HepG2 (cell line): ENCODE data around the gene COL13A1. TPM values are rescaled to one million over a fixed set of nuclear protein-coding genes. Genes with fewer than 3 reads are reported as not detected.

Experiments used
- ATAC-seq: fragments of 200-7000 bp; cut with Tn5 transposase; 3 replicates; pipeline ENCODE4 v1.9.1; 2020; ENCODE audit warnings: mild to moderate bottlenecking, moderate library complexity
- BruUV-seq: library from RNA; stranded (reverse); fragments of 400-500 nt; replicated peaks from 2 replicates; lab custom pipeline; 2021; lab: Mats Ljungman, UMichigan
- CTCF ChIA-PET: fragments of 300-600 bp; formaldehyde crosslinking; extraction: SDS; loops from one replicate; lab custom pipeline; 2021; ENCODE audit warnings: low total read pairs, inconsistent platforms, low intra/inter-chr PET ratio; lab: Yijun Ruan, JAX
- POLR2A ChIA-PET: fragments of 350-600 bp; sonication (Branson Sonifier 250); formaldehyde crosslinking; loops from one replicate; lab custom pipeline; 2020; ENCODE audit warnings: antibody characterized with exemption, inconsistent platforms; lab: Yijun Ruan, JAX
- DNase-seq: peaks from one replicate; pipeline ENCODE4 v3.0.0-alpha.2; 2015; ENCODE audit warnings: low spot score
- FAIRE-seq: peaks from 3 replicates; lab custom pipeline; 2011; peaks lifted over from hg19 to GRCh38; lab: Jason Lieb, UNC
- H2AFZ ChIP-seq: one replicate; pipeline ENCODE4 v1.6.1; 2011; ENCODE audit warnings: low read length, inconsistent platforms
- H3K27ac ChIP-seq: fragments of 300-600 bp; 3 replicates; pipeline ENCODE4 v1.8.0; 2011; ENCODE audit warnings: mixed run types, mild to moderate bottlenecking, mixed read lengths, low read length, inconsistent platforms; ENCODE audit not compliant: insufficient read depth; ENCODE audit errors: extremely low read length
- H3K27me3 ChIP-seq, 2 experiments: fragments of 200-600 bp in 1 of 2; 2 replicates in 1 of 2; 3 replicates in 1 of 2; pipeline versions ENCODE4 v1.6.0 to v1.8.0; 2011; ENCODE audit warnings: low read length in 2 of 2, mild to moderate bottlenecking in 2 of 2, moderate library complexity in 2 of 2, inconsistent platforms in 1 of 2; ENCODE audit not compliant: insufficient read depth in 2 of 2, control insufficient read depth in 1 of 2
- H3K36me3 ChIP-seq, 2 experiments: fragments of 200-600 bp in 1 of 2; replicated peaks in 1 of 2; 2 replicates in 1 of 2; 3 replicates in 1 of 2; pipeline versions ENCODE4 v1.5.1 to v1.8.0; 2011; ENCODE audit warnings: low read length in 2 of 2, inconsistent platforms in 1 of 2; ENCODE audit not compliant: insufficient read depth in 2 of 2, control insufficient read depth in 1 of 2
- H3K4me1 ChIP-seq: 2 replicates; pipeline ENCODE4 v1.5.1; 2012; ENCODE audit warnings: low read length, inconsistent platforms; ENCODE audit not compliant: insufficient read depth
- H3K4me2 ChIP-seq: 2 replicates; pipeline ENCODE4 v1.6.0; 2011; ENCODE audit warnings: low read depth, low read length, inconsistent platforms
- H3K4me3 ChIP-seq, 3 experiments: fragments of 200-600 bp in 1 of 3; sonication (generic), shearing (Covaris generic) in 1 of 3; replicated peaks in 1 of 3; 2 replicates each; pipeline ENCODE4 v1.5.1; 2011 to 2016; ENCODE audit warnings: low read length in 3 of 3, inconsistent platforms in 2 of 3, low read depth in 2 of 3, mild to moderate bottlenecking in 2 of 3, control low read depth in 1 of 3, mixed read lengths in 1 of 3; ENCODE audit not compliant: insufficient read depth in 1 of 3
- H3K79me2 ChIP-seq: one replicate; pipeline ENCODE4 v1.6.1; 2011; ENCODE audit warnings: low read length, inconsistent platforms; ENCODE audit not compliant: insufficient read depth
- H3K9ac ChIP-seq: 2 replicates; pipeline ENCODE4 v1.6.0; 2011; ENCODE audit warnings: mild to moderate bottlenecking, low read depth, low read length, inconsistent platforms; ENCODE audit not compliant: insufficient read depth
- H3K9me3 ChIP-seq: 2 replicates; pipeline ENCODE4 v1.5.1; 2012; ENCODE audit warnings: mild to moderate bottlenecking, low read length
- H4K20me1 ChIP-seq: 2 replicates; pipeline ENCODE4 v1.6.0; 2011; ENCODE audit warnings: inconsistent platforms, mild to moderate bottlenecking, low read length, moderate library complexity; ENCODE audit not compliant: insufficient read depth
- HINFP ChIP-seq: sonication (generic); formaldehyde crosslinking; IDR thresholded peaks from 2 replicates; pipeline ENCODE4 v1.4.0; 2020; ENCODE audit warnings: low read depth, mild to moderate bottlenecking, missing genetic modification reagents
- LCORL ChIP-seq, 2 experiments: fragments of 450-650 bp in 1 of 2; sonication (generic) in 1 of 2; formaldehyde crosslinking in 1 of 2; IDR thresholded peaks; 2 replicates each; pipeline versions ENCODE4 v1.5.0 to v1.6.1; 2017 to 2020; ENCODE audit warnings: antibody characterized with exemption in 1 of 2, missing genetic modification reagents in 1 of 2
- MXI1 ChIP-seq: IDR thresholded peaks from 3 replicates; pipeline ENCODE4 v1.6.1; 2012; ENCODE audit warnings: low read depth, low read length, inconsistent platforms, borderline replicate concordance
- ZNF530 ChIP-seq: sonication (generic); formaldehyde crosslinking; IDR thresholded peaks from 2 replicates; pipeline ENCODE4 v1.5.0; 2020; ENCODE audit warnings: low read depth, mild to moderate bottlenecking, missing genetic modification reagents
- ZNF674 ChIP-seq: sonication (generic); formaldehyde crosslinking; IDR thresholded peaks from 2 replicates; pipeline ENCODE4 v1.5.0; 2020; ENCODE audit warnings: low read depth, mild to moderate bottlenecking, missing genetic modification reagents
- ZNF768 ChIP-seq: sonication (generic); formaldehyde crosslinking; IDR thresholded peaks from 2 replicates; pipeline ENCODE4 v1.4.0; 2020; ENCODE audit warnings: missing genetic modification reagents
- WGBS: methylation state at CpG from one replicate; pipeline ENCODE4 v1.1.6; 2017; ENCODE audit warnings: low lambda C conversion rate; 5-methylcytosine and 5-hydroxymethylcytosine counted together
- in situ Hi-C: cut with HindIII; loops from 2 replicates; pipeline ENCODE4 v1.10.0; 2017; ENCODE audit warnings: low pct_unique_long_range_greater_than_20kb; ENCODE audit not compliant: extremely low pct_ligation_motif_present
- intact Hi-C: fragments of 100-400 bp; cut with micrococcal nuclease; formaldehyde crosslinking; loops from one replicate; pipeline ENCODE4 v1.10.0; 2022; ENCODE audit not compliant: unreplicated experiment
- polyA plus RNA-seq, 8 experiments: library from polyadenylated mRNA; depleted of rRNA in 3 of 8; stranded (reverse) in 7 of 8; unstranded in 1 of 8; fragments of >200 nt; fragmentation: Illumina TruSeq in 4 of 8; extraction: Trizol in 4 of 8; gene quantifications; 2 replicates each; pipeline versions ENCODE4 v1.2.1 to v1.2.3, GENCODE V29; 2011 to 2016; ENCODE audit warnings: low read depth in 4 of 8, missing spikeins in 1 of 8, mixed read lengths in 1 of 8; ENCODE audit not compliant: insufficient read depth in 1 of 8
- total RNA-seq, 5 experiments: library from RNA; depleted of rRNA; stranded (reverse); fragments of >200 nt; fragmentation: Illumina TruSeq; extraction: Trizol; gene quantifications; 2 replicates each; pipeline ENCODE4 v1.2.3, GENCODE V29; 2016; ENCODE audit warnings: low read depth in 1 of 5

Gene COL13A1
- total and polyA plus RNA-seq, 2 of the 13 experiments (the other 11 are each of a cell fraction or from before 2014, with no cell fraction given): 0.07 TPM; not detected in 1

DNA sequence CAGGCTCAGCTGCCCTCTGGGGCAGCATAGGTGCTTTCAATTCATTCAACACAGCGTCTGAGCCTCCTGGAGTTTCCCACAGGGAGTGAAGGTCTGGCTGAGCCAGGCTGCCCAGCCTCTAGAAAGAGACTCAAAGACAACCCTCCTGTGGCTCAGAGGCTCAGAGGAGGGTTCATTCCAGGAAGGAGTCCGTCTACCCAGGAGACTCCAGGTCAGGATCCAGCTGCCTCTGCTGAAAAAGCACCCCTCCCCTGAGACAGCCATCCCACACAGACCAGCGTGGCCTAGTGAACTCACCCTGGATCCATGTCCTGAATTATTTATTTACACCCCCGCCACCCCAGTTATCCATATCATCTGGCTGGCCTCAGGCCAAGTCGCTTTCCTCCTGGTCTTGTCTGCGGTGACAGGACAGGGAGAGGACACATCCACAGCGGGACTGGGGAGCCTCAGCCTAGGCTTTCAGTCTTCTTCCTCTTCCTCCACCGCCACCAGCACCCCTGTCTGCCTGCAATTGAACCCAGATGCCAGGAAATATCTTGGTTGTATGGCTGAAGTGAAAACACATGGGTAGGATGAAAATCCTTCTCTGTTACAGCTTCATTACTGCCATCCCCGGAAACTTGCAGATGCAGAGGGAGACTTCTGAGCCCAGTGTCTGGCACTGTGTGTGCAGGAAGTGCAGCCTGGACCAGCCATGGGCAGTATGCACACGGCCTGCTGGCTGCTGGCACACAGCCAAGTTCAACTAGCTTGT, 44.0 kb upstream of the COL13A1 start:
- Histone ChIP-seq H2AFZ (no peak overlapping the region), H3K9ac (no peak overlapping the region), H4K20me1 (no peaks in the 10 kb centered on the region), H3K27ac (no peak overlapping the region), H3K4me2 (no peak overlapping the region), H3K79me2 (no peaks in the 10 kb centered on the region), H3K36me3 (no peaks in the 10 kb centered on the region), H3K27me3 (peaks cover 0 to 8% of the 10 kb centered on the region in 2 experiments; a peak in 3 of 5 replicates), H3K4me3 (no peak overlapping the region), H3K4me1 (no peaks in the 10 kb centered on the region), H3K9me3 (no peaks in the 10 kb centered on the region)
- TF ChIP-seq LCORL (IDR thresholded peaks at IDR 0.05) (peak; percentile 68), LCORL (CRISPR knock-in tag; IDR thresholded peaks at IDR 0.05) (no peak), ZNF674 (CRISPR knock-in tag) (no peak), ZNF768 (CRISPR knock-in tag) (peak; percentile 42; the same call in 1 of the 2 replicates), HINFP (CRISPR knock-in tag) (no peak)
- 18% methylated on average over 9 of the region's 10 CpGs for WGBS
- CTCF ChIA-PET: no interaction called here
- no peak for DNase-seq
- BruUV-seq: no TSS peak
- in situ Hi-C loops: no loop called here
- POLR2A ChIA-PET: no interaction called here
- ATAC-seq: no peak
- intact Hi-C loops: no loop called here
- FAIRE-seq: no peak

GRCh38 chr10:69758310-69758728, 43.4 kb upstream of the COL13A1 start:
- in situ Hi-C loops: no loop called here
- FAIRE-seq (no peak), DNase-seq (no peak), ATAC-seq (no peak)
- H3K4me3 ChIP-seq: no peak overlapping the region
- ChIA-PET POLR2A (no interaction called here), CTCF (no interaction called here)
- H3K27me3 ChIP-seq: peaks cover 0 to 10% of the 10 kb centered on the region in 2 experiments; a peak in 3 of 5 replicates
- H3K9me3 ChIP-seq: no peaks in the 10 kb centered on the region
- TF ChIP-seq ZNF530 (CRISPR knock-in tag) (no peak), ZNF768 (CRISPR knock-in tag) (peak; percentile 2; the same call in 1 of the 2 replicates), MXI1 (no peak)
- H3K9ac ChIP-seq: no peak overlapping the region
- H3K36me3 ChIP-seq: no peaks in the 10 kb centered on the region
- no peak overlapping the region for H3K27ac ChIP-seq
- H3K4me1 ChIP-seq: no peaks in the 10 kb centered on the region
- no TSS peak for BruUV-seq
- H3K79me2 ChIP-seq: no peaks in the 10 kb centered on the region
- H4K20me1 ChIP-seq: no peaks in the 10 kb centered on the region
- 29% methylated on average over 1 of the region's 1 CpG for WGBS
- intact Hi-C loops: no loop called here
- H3K4me2 ChIP-seq: no peak overlapping the region
- no peak overlapping the region for H2AFZ ChIP-seq
